ENCODE results near the gene ZNF574. TPM values are rescaled to one million over a fixed set of nuclear protein-coding genes. Genes with fewer than 3 reads are reported as not detected.

ZNF574 gene
- polyA plus RNA-seq, 1 of the 3 experiments (the other 2 are of a cell fraction), result 8.5 TPM

GRCh38 chr19:42052241-42052863 is 23.6 kb upstream of the ZNF574 start (continued):
- TF ChIP-seq PBX3 (IDR thresholded peaks at IDR 0.05), result no peak

- Histone ChIP-seq H3K9me3 (no peaks in the 10 kb centered on the region), H3K9me2 (no peaks in the 10 kb centered on the region), H4K20me1 (ENCODE audit: insufficient read depth) (no peaks in the 10 kb centered on the region), H3K4me2 (no peak overlapping the region), H3K79me2 (ENCODE audit: insufficient read depth) (no peaks in the 10 kb centered on the region), H3K4me1 (ENCODE audit: control insufficient read depth in 1 of 2, insufficient read depth in 2 of 2, low read depth in 1 of 2, low read length in 1 of 2) (peaks cover 0 to 22% of the 10 kb centered on the region in 2 experiments; a peak in 1 of 4 replicates), H2AFZ (ENCODE audit: low read depth) (no peak overlapping the region), H3K27me3 (ENCODE audit: insufficient read depth) (no peaks in the 10 kb centered on the region), H3K4me3 (ENCODE audit: low read depth in 2 of 2, low read length in 1 of 2) (no peak overlapping the region), H3K27ac (ENCODE audit: low read depth in 2 of 2, low read length in 1 of 2) (no peak overlapping the region; a peak in 1 of 4 replicates), H3F3A (replicated peaks; ENCODE audit: insufficient read depth) (no peaks in the 10 kb centered on the region), H3K36me3 (replicated peaks in 1 of 2; ENCODE audit: control insufficient read depth in 1 of 2, insufficient read depth in 2 of 2, low read length in 1 of 2) (no peaks in the 10 kb centered on the region), H3K9ac (no peak overlapping the region)
- POLR2A ChIA-PET, result interaction anchor here (0.6 to 1.3 kb wide), 2 partner anchors 23 kb away, joined by 4 to 5 read pairs; partner anchors contain the start of gene ZNF574
- WGBS (ENCODE audit: low lambda C conversion rate), result 74% methylated on average over 12 of the region's 17 CpGs
- CTCF ChIA-PET, result interaction anchor here (1.2 to 1.6 kb wide), 3 partner anchors 19 to 131 kb away, joined by 4 to 8 read pairs (median 6); no protein-coding TSS in a partner anchor
- TF ChIP-seq IRF3 (IDR thresholded peaks at IDR 0.05; ENCODE audit: low read depth, low read length), result no peak
- no peak for TF ChIP-seq TEAD4 (IDR thresholded peaks at IDR 0.05; ENCODE audit: borderline replicate concordance, insufficient read depth)
- TF ChIP-seq JUND (IDR thresholded peaks at IDR 0.05), result no peak
- no peak for TF ChIP-seq USF1 (IDR thresholded peaks at IDR 0.05; ENCODE audit: borderline replicate concordance, low read depth)
- TF ChIP-seq PBX3 (IDR thresholded peaks at IDR 0.05), result no peak
- TF ChIP-seq MXI1 (IDR thresholded peaks at IDR 0.05; ENCODE audit: low read depth, low read length), result no peak
- no peak for TF ChIP-seq TAF1 (IDR thresholded peaks at IDR 0.05; ENCODE audit: borderline replicate concordance, low read depth, low read length)
- TF ChIP-seq MAX (IDR thresholded peaks at IDR 0.05; ENCODE audit: low read depth), result no peak
- no peak for TF ChIP-seq RCOR1 (IDR thresholded peaks at IDR 0.05; ENCODE audit: low read length)
- no peak for TF ChIP-seq SIN3A (IDR thresholded peaks at IDR 0.05; ENCODE audit: borderline replicate concordance, low read depth, low read length)
- TF ChIP-seq FOXJ3 (CRISPR knock-in tag; IDR thresholded peaks at IDR 0.05), result no peak
- no peak for TF ChIP-seq TCF12 (IDR thresholded peaks at IDR 0.05)
- no peak for TF ChIP-seq YY1 (IDR thresholded peaks at IDR 0.05; ENCODE audit: low read depth)
- no peak for TF ChIP-seq CTCF (IDR thresholded peaks at IDR 0.05)
- TF ChIP-seq POLR2AphosphoS5 (IDR thresholded peaks at IDR 0.05; ENCODE audit: low read depth, low read length), result no peak
- DNase-seq, result no peak
Measured at GRCh38 chr19:42053037-42053935, 22.7 kb upstream of the ZNF574 start.
